Epithelial cell of proximal tubule (primary cell): Measurements from ENCODE around the gene MROH8. TPM values are rescaled to one million over a fixed set of nuclear protein-coding genes. Genes with fewer than 3 reads are reported as not detected.

Source experiments
- DNase-seq: peaks from one replicate; pipeline ENCODE4 v3.0.0-alpha.2; 2011; ENCODE audit warnings: low read depth
- H3K4me3 ChIP-seq: 2 replicates; pipeline ENCODE4 v1.5.1; 2011; ENCODE audit warnings: low read depth, mild to moderate bottlenecking, low read length
- total RNA-seq: library from RNA; depleted of rRNA; stranded (reverse); fragments of >200 nt; gene quantifications from 2 replicates; pipeline ENCODE4 v1.2.3, GENCODE V29; 2015
- TF ChIP-seq, protein P1 (sequence below): conservative IDR thresholded peaks from 2 replicates; pipeline ENCODE4 v1.5.1; 2012; ENCODE audit warnings: low read depth, mild to moderate bottlenecking, low read length

The MROH8 gene
- total RNA-seq, 1 donor from 2014 or later, result 1.2 TPM

DNA sequence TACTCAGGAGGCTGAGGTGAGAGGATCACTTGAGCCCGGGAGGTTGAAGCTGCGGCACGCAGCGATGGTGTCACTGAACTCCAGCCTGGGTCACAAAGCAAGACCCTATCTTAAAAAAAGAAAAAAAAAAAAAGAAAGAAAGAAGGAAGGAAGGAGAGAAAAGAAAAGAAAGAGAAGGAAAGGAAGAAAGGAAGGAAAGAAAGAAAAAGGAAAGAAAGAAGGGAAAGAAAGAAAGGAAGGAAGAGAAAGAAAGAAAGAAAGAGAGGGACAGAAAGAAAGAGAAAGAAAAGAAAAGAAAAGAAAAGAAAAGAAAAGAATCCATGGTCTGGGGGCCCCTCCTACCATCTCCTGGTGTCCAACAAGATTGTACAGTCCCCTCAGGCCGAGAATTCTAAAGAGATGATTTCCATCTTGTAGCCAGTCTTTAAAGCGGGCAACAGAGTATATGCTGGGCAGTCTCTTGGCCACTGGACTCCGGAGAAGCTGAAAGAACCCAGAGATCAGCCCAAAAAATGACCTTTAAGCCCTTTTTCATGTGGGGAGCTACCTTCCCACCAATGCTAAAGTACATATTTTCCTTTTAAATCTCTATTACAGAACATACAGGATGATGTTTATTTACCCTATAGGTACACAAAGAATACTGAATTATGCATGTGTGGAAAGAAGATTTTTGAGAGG is 59.9 kb downstream of the MROH8 start:
- TF ChIP-seq, protein P1, sequence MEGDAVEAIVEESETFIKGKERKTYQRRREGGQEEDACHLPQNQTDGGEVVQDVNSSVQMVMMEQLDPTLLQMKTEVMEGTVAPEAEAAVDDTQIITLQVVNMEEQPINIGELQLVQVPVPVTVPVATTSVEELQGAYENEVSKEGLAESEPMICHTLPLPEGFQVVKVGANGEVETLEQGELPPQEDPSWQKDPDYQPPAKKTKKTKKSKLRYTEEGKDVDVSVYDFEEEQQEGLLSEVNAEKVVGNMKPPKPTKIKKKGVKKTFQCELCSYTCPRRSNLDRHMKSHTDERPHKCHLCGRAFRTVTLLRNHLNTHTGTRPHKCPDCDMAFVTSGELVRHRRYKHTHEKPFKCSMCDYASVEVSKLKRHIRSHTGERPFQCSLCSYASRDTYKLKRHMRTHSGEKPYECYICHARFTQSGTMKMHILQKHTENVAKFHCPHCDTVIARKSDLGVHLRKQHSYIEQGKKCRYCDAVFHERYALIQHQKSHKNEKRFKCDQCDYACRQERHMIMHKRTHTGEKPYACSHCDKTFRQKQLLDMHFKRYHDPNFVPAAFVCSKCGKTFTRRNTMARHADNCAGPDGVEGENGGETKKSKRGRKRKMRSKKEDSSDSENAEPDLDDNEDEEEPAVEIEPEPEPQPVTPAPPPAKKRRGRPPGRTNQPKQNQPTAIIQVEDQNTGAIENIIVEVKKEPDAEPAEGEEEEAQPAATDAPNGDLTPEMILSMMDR, result no peak
- no peak overlapping the region for H3K4me3 ChIP-seq
- no peak for DNase-seq

DNA sequence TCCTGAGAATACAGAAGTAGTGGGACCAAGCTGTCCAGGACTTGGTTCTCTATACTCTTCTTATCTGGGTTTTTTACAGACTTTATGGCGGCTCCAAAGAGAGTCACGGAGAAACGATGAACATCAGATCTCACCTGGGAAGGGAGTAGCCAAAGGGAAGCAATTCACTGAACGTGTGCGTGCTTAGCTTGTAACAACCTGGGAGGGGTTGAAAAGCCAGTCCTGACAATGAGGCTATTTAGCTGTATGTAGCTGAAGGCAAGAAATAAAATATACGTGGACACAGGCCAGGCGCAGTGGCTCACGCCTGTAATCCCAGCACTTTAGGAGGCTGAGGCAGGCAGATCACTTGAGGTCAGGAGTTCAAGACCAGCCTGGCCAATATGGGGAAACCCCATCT is 65.3 kb downstream of the MROH8 start:
- H3K4me3 ChIP-seq, result no peak overlapping the region
- TF ChIP-seq, protein P1, result no peak
- no peak for DNase-seq

DNA sequence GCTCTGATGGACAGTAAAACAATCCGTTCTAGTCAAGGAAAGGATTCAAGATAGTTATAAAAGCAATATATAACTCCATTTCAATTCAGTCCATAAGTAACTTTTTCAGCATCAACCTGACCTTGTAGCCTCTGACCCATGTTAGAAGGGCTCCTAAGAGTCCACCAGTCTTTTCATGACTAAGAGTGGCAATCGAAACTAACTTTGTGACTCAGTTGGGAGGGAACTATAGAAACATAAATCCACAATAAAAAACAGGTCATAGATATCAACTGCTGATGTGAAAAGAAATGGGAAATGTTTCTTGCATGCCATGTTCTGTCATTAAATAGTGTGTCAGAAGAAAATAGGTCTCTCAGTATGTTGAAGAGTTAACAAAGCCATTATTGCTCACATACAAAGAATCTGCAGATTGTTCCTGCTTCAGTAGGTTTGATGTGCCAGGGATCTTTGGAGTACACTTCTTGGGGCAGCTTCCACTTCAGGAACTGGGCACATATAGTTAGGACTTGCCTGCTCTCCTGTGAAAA is 67.4 kb downstream of the MROH8 start:
- TF ChIP-seq, protein P1, result no peak
- DNase-seq, result no peak

DNA sequence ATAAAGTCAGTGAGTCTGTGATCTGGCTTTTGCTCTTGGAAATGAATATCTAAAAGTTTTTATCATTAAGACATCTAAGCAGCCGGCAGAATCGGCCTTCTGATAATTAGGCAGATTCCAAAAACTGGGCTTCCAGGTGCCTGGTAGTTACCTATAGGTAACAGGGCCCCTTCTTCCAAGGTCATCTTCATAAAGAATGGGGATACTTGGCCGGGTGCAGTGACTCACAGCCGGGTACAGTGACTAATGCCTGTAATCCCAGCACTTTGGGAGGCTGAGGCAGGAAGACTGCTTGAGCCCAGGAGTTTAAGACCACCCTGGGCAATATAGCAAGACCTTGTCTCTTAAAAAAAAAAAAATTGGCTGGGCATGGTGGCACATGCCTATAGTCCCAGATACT is 70.7 kb downstream of the MROH8 start:
- no peak for DNase-seq
- no peak overlapping the region for H3K4me3 ChIP-seq
- TF ChIP-seq, protein P1, result no peak

More for the DNA sequence above, 67.4 kb downstream of the MROH8 start:
- H3K4me3 ChIP-seq, result no peak overlapping the region

DNA sequence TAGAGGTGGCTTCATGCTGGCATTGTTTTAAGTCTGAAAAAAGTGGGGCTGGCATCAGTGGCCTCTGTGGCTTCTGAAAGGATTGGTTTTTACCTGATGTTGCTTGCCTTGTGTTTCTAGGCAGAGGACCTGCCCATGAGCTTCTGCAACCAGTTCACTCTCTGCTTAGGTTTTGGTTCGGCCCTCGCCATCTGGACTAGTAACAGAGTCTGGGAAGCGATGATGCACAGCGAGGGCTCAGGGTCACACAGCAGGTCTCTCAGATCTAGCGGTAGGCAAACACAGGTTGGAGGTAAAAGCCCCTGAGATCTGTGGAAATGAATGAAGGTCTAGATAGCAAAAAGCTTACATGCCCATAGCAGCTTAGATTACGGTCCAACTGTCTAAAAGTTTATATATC is 76.8 kb downstream of the MROH8 start:
- H3K4me3 ChIP-seq, result no peak overlapping the region
- TF ChIP-seq, protein P1, result no peak
- no peak for DNase-seq

DNA sequence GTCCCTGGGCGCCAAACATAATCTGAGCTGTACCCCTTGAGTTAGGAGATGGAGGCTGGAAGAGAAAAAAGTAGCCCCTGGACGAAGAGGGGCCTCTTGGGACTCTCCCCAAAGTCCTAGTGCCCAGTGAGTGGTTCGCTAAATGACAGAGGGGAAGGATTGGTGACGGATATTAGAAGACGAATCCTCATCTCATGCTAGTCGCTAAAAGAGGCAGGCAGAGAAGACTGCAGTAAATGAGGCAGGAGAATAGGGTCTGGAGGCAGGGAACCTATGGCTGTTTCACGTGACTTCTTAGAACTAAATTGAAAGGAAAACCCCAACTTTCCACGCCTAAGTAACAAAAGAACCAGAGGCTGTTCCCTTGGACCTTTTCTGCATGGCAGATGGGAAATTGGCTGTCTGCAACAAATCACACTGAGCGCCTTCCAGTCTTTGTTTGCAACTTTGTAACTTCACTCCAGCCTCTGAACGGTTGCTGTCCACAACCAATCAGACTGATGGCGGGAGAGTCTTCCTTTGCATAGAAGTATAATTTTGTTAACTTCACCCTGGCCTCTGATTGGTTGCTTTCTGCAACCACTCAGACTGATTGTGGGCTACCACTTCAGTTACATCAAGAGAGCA is 82.8 kb downstream of the MROH8 start:
- no peak for DNase-seq
- H3K4me3 ChIP-seq, result peak overlapping the region; percentile 69
- TF ChIP-seq, protein P1, result no peak
